CD14-positive monocyte (primary cell): ENCODE data around the gene RNF43. TPM values are rescaled to one million over a fixed set of nuclear protein-coding genes. Genes with fewer than 3 reads are reported as not detected.

ENCODE experiments used
- DNase-seq, 3 donors: peaks; one replicate each; pipeline ENCODE4 v3.0.0-alpha.2; 2011 to 2022
- H2AFZ ChIP-seq: 2 replicates; pipeline ENCODE4 v1.6.0; 2012; ENCODE audit warnings: mild to moderate bottlenecking, low read depth, low read length, inconsistent platforms; ENCODE audit not compliant: insufficient read depth, poor library complexity, severe bottlenecking
- H3K27ac ChIP-seq, 2 donors: 1 replicate in 1 of 2; 2 replicates in 1 of 2; pipeline ENCODE4 v1.5.1; 2012 to 2013; ENCODE audit warnings: low read length in 2 of 2, control low read depth in 1 of 2, inconsistent platforms in 1 of 2, low read depth in 1 of 2, mild to moderate bottlenecking in 1 of 2
- H3K27me3 ChIP-seq, 2 donors: one replicate each; pipeline versions ENCODE4 v1.6.0 to v1.6.1; 2011 to 2013; ENCODE audit warnings: low read length in 2 of 2; ENCODE audit not compliant: control insufficient read depth in 2 of 2, insufficient read depth in 2 of 2
- H3K36me3 ChIP-seq, 2 donors: replicated peaks in 1 of 2; 1 replicate in 1 of 2; 2 replicates in 1 of 2; pipeline versions ENCODE4 v1.5.1 to v1.6.1; 2012 to 2013; ENCODE audit warnings: low read length in 2 of 2, control low read depth in 1 of 2, inconsistent platforms in 1 of 2, mild to moderate bottlenecking in 1 of 2; ENCODE audit not compliant: insufficient read depth in 2 of 2, control insufficient read depth in 1 of 2
- H3K4me1 ChIP-seq, 2 donors: 1 replicate in 1 of 2; 2 replicates in 1 of 2; pipeline versions ENCODE4 v1.5.1 to v1.6.1; 2012 to 2013; ENCODE audit warnings: low read length in 2 of 2, control low read depth in 1 of 2, inconsistent platforms in 1 of 2, mild to moderate bottlenecking in 1 of 2, moderate library complexity in 1 of 2; ENCODE audit not compliant: insufficient read depth in 2 of 2, control insufficient read depth in 1 of 2
- H3K4me2 ChIP-seq: replicated peaks from 2 replicates; pipeline ENCODE3; 2012; ENCODE audit warnings: low read length, moderate library complexity, mild to moderate bottlenecking; ENCODE audit not compliant: poor library complexity, severe bottlenecking; ENCODE audit errors: extremely low read depth
- H3K4me3 ChIP-seq, 3 experiments: fragments of 200-600 bp in 1 of 3; sonication (generic) in 1 of 3; replicated peaks in 1 of 3; 1 replicate in 2 of 3; 2 replicates in 1 of 3; pipeline ENCODE4 v1.5.1; 2011 to 2013; ENCODE audit warnings: low read length in 3 of 3, mild to moderate bottlenecking in 3 of 3, control low read depth in 2 of 3, low read depth in 2 of 3, inconsistent platforms in 1 of 3, moderate library complexity in 1 of 3
- H3K79me2 ChIP-seq: 2 replicates; pipeline ENCODE4 v1.6.0; 2012; ENCODE audit warnings: mild to moderate bottlenecking, control low read depth, inconsistent platforms, low read length, moderate library complexity; ENCODE audit not compliant: insufficient read depth
- H3K9ac ChIP-seq: 2 replicates; pipeline ENCODE4 v1.6.0; 2017; ENCODE audit warnings: low read length, mild to moderate bottlenecking; ENCODE audit not compliant: insufficient read depth, poor library complexity, severe bottlenecking
- H3K9me3 ChIP-seq, 2 donors: replicated peaks in 1 of 2; 1 replicate in 1 of 2; 2 replicates in 1 of 2; pipeline versions ENCODE4 v1.5.1 to v1.6.1; 2012 to 2013; ENCODE audit warnings: low read length in 2 of 2, control low read depth in 1 of 2; ENCODE audit not compliant: control insufficient read depth in 1 of 2, insufficient read depth in 1 of 2
- H4K20me1 ChIP-seq: 2 replicates; pipeline ENCODE4 v1.6.0; 2012; ENCODE audit warnings: mild to moderate bottlenecking, low read length, control low read depth, moderate library complexity; ENCODE audit not compliant: insufficient read depth
- H3K27ac Mint-ChIP-seq, 7 donors: one replicate each; pipeline ENCODE4 v1.8.0; 2020; ENCODE audit warnings: mild to moderate bottlenecking in 7 of 7, mixed read lengths in 7 of 7, moderate library complexity in 6 of 7, inconsistent platforms in 2 of 7
- H3K27me3 Mint-ChIP-seq, 3 donors: one replicate each; pipeline ENCODE4 v1.8.0; 2021 to 2022; ENCODE audit warnings: low read depth in 3 of 3, mild to moderate bottlenecking in 3 of 3, mixed read lengths in 3 of 3, moderate library complexity in 3 of 3, inconsistent platforms in 1 of 3
- H3K36me3 Mint-ChIP-seq, 2 donors: one replicate each; pipeline ENCODE4 v1.8.0; 2020; ENCODE audit warnings: mixed read lengths in 2 of 2, inconsistent platforms in 1 of 2, mild to moderate bottlenecking in 1 of 2
- H3K4me1 Mint-ChIP-seq: one replicate; pipeline ENCODE4 v1.8.0; 2020; ENCODE audit warnings: mild to moderate bottlenecking, mixed read lengths
- H3K4me3 Mint-ChIP-seq, 2 donors: one replicate each; pipeline ENCODE4 v1.8.0; 2020; ENCODE audit warnings: mild to moderate bottlenecking in 2 of 2, mixed read lengths in 2 of 2, moderate library complexity in 1 of 2
- H3K9me3 Mint-ChIP-seq, 7 donors: one replicate each; pipeline ENCODE4 v1.8.0; 2020 to 2022; ENCODE audit warnings: mixed read lengths in 7 of 7, mild to moderate bottlenecking in 6 of 7, moderate library complexity in 6 of 7, inconsistent platforms in 2 of 7
- WGBS: methylation state at CpG from one replicate; pipeline ENCODE4 v1.1.5; 2013; ENCODE audit warnings: missing lambda C conversion rate; ENCODE audit not compliant: insufficient coverage; 5-methylcytosine and 5-hydroxymethylcytosine counted together
- intact Hi-C, 2 donors: fragments of 100-400 bp; cut with micrococcal nuclease; formaldehyde crosslinking; loops; one replicate each; pipeline versions ENCODE4 v1.15.0 to v1.15.1; 2023
- polyA plus RNA-seq, 3 donors: library from polyadenylated mRNA; depleted of rRNA in 1 of 3; unstranded in 2 of 3; stranded (reverse) in 1 of 3; fragments of 300-500 nt in 2 of 3; fragments of >200 nt in 1 of 3; fragmentation: Illumina TruSeq in 2 of 3; gene quantifications; 1 replicate in 2 of 3; 2 replicates in 1 of 3; pipeline ENCODE4 v1.2.3, GENCODE V29; 2012 to 2021
- TF ChIP-seq, protein P1 (sequence below): fragments of 200-600 bp; IDR thresholded peaks from one replicate; pipeline ENCODE4 v1.8.0; 2022; ENCODE audit warnings: antibody characterized with exemption, mild to moderate bottlenecking

Gene RNF43
- polyA plus RNA-seq, 3 donors, result 0.01 to 0.11 TPM; not detected in 1

- Histone ChIP-seq H3K9ac (no peak overlapping the region), H3K27ac (no peak overlapping the region), H3K9me3 (no peaks in the 10 kb centered on the region), H3K79me2 (no peaks in the 10 kb centered on the region), H3K27me3 (peaks cover 0 to 3% of the 10 kb centered on the region in 2 donors), H3K4me3 (no peak overlapping the region), H4K20me1 (no peaks in the 10 kb centered on the region), H3K4me2 (no peak overlapping the region), H3K36me3 (no peaks in the 10 kb centered on the region), H2AFZ (no peak overlapping the region), H3K4me1 (peaks cover 11 to 13% of the 10 kb centered on the region in 2 donors)
- Mint-ChIP-seq H3K27me3 (peaks cover 9 to 22% (median 12%) of the 10 kb centered on the region in 3 donors), H3K4me3 (no peak overlapping the region), H3K36me3 (no peaks in the 10 kb centered on the region), H3K27ac (no peak overlapping the region), H3K4me1 (peaks cover 32% of the 10 kb centered on the region), H3K9me3 (peaks cover 0 to 3% (median 0%) of the 10 kb centered on the region in 7 donors)
- WGBS, result no CpG with 5 or more reads among the region's 3 CpGs
- intact Hi-C loops, result no loop called here
- DNase-seq, result no peak
- TF ChIP-seq, protein P1, sequence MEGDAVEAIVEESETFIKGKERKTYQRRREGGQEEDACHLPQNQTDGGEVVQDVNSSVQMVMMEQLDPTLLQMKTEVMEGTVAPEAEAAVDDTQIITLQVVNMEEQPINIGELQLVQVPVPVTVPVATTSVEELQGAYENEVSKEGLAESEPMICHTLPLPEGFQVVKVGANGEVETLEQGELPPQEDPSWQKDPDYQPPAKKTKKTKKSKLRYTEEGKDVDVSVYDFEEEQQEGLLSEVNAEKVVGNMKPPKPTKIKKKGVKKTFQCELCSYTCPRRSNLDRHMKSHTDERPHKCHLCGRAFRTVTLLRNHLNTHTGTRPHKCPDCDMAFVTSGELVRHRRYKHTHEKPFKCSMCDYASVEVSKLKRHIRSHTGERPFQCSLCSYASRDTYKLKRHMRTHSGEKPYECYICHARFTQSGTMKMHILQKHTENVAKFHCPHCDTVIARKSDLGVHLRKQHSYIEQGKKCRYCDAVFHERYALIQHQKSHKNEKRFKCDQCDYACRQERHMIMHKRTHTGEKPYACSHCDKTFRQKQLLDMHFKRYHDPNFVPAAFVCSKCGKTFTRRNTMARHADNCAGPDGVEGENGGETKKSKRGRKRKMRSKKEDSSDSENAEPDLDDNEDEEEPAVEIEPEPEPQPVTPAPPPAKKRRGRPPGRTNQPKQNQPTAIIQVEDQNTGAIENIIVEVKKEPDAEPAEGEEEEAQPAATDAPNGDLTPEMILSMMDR, result no peak
Measured at GRCh38 chr17:58386708-58387107, 30.6 kb downstream of the RNF43 start.

DNA sequence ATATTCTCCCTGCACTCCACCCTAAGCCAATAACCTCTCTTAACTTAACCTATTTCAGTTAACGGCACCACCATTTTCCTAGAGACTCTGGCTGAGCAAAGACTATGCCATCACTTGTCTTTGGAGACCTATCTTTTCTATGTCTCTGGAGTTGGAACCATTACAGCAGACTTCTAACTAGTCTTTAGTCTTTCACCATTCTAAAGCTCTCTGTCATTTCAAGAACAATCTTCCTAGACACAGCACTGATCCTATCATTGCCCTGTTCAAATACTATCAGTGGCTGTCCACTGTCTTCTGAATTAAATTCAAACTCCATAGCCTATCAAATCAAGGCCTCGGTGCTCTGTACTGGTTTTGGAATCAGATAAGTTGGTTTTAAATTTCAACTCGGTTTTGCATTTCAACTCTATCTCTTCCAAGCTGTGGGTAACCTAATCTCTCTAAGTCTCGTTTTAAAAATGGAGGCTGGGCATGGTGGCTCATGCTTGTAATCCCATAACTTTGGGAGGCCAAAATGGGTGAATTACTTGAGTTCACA is 31.9 kb downstream of the RNF43 start:
- H3K27ac Mint-ChIP-seq, result peak overlapping the region in 1 of 7 donors; percentile 55
- H3K4me2 ChIP-seq, result no peak overlapping the region
- no peaks in the 10 kb centered on the region for H3K9me3 ChIP-seq
- no peak overlapping the region for H3K27ac ChIP-seq
- peaks cover 0 to 2% of the 10 kb centered on the region in 2 donors for H3K27me3 ChIP-seq
- WGBS, result 75% methylated on average over 1 of the region's 4 CpGs
- H3K9me3 Mint-ChIP-seq, result peaks cover 0 to 3% (median 0%) of the 10 kb centered on the region in 7 donors
- H3K27me3 Mint-ChIP-seq, result peaks cover 2 to 17% (median 15%) of the 10 kb centered on the region in 3 donors
- intact Hi-C loops, result no loop called here
- H3K4me1 ChIP-seq, result peaks cover 11 to 13% of the 10 kb centered on the region in 2 donors
- peaks cover 32% of the 10 kb centered on the region for H3K4me1 Mint-ChIP-seq
- TF ChIP-seq, protein P1, result no peak
- no peaks in the 10 kb centered on the region for H3K36me3 Mint-ChIP-seq
- H3K79me2 ChIP-seq, result no peaks in the 10 kb centered on the region
- no peaks in the 10 kb centered on the region for H4K20me1 ChIP-seq
- H3K9ac ChIP-seq, result no peak overlapping the region
- no peak overlapping the region for H3K4me3 ChIP-seq
- H3K36me3 ChIP-seq, result no peaks in the 10 kb centered on the region
- no peak for DNase-seq
- no peak overlapping the region for H3K4me3 Mint-ChIP-seq
- H2AFZ ChIP-seq, result no peak overlapping the region
